HuH-7.5 (cell line): Measurements from ENCODE around the gene DDX27.
"Not testable (repeated sequence)": the region's sequence is repeated elsewhere in the genome, so short reads cannot be mapped to it uniquely, and the experiment has no call there.

Experiments used
- DNase-seq: peaks from one replicate; pipeline ENCODE4 v3.0.0; 2011; ENCODE audit warnings: low spot score

Gene DDX27

GRCh38 chr20:49203746-49204145 is 15.5 kb upstream of the DDX27 start:
- no peak for DNase-seq

- no peak for DNase-seq
Measured at GRCh38 chr20:49207076-49207475, 12.1 kb upstream of the DDX27 start.

- no peak for DNase-seq
Measured at GRCh38 chr20:49210101-49210756, 9.0 kb upstream of the DDX27 start.

DNA sequence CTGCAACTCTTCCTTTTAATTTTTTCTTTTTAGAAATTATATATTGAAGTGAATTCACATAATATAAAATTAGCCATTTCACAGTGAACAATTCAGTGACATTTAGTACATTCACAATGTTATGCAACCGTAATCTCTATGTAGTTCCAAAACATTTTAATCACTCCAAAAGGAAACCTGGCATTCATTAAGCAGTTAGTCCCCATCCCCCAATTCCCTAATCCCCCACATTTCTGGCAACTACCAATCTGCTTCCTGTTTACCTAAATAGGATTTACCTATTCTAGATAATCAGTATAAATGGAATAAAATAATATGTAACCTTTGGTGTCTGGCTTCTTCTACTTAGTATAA is 8.5 kb upstream of the DDX27 start:
- DNase-seq, result no peak

DNA sequence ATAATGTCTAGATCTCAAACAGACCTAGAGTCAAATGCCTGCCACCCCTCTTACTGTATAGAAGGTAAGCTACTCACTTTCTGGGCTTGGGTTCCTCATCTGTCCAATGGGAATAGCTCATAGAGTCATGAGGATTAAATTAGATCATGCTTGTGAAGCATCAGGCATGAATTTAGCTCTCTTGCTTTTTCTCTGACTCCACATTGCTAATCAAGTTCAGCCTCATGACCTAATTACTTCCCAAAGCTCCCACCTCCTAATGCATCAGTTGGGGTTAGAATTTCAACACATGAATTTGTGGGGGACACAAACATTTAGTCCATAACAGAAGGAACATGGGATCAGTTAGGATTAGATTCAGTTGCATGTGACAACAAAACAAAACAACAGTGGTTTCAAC is 4.6 kb upstream of the DDX27 start:
- DNase-seq, result no peak

GRCh38 chr20:49215232-49215631 is 4.0 kb upstream of the DDX27 start:
- DNase-seq, result no peak

- peak; percentile 68 for DNase-seq
Measured at GRCh38 chr20:49216991-49217578, 2.1 kb upstream of the DDX27 start.

GRCh38 chr20:49218739-49219090 is 501 bp upstream of the DDX27 start:
- DNase-seq, result not testable (repeated sequence)

DNA sequence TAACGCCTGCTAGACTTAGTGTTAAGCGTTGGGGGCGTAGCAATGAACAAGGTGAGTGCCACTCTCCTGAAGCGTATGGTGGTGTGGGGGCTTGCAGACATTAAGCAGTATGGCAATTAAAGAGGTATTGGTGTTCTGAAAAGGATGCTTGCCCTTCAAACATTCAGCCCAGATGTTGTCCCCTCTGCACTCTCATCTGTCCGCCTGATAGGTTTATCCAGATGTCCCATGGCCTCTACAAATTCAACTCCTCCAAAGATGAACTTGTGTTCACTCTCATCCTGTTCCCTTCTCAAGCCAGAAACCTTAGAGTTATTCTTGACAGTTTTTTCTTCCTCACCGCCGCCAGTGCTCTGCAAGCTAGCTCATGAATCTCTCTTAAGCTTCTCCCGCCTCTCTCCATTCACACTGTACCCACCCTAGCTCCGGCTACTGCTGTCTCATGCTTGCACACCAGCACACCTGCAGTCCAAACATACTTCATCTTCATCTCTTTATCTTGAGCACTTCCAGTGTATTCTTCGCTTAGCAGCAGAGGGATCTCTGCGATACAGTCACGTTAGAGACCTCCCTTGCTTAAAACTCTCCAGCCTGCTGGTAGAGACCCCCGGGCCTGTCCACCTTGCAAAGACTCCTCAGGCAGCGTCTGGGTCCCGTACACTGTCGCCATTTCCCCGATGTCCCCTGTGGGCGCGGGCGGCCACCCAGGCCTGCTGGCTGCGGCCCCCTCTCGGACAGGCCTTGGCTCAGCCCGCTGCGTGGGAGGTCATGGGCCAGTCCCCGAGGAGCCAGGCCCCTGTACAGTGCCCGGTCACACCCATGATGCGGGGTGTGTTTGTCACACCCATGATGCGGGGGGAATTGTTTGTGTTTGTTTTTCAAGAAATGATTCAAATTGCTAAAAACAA is 962 bp downstream of the DDX27 start:
- DNase-seq, result no peak

DNA sequence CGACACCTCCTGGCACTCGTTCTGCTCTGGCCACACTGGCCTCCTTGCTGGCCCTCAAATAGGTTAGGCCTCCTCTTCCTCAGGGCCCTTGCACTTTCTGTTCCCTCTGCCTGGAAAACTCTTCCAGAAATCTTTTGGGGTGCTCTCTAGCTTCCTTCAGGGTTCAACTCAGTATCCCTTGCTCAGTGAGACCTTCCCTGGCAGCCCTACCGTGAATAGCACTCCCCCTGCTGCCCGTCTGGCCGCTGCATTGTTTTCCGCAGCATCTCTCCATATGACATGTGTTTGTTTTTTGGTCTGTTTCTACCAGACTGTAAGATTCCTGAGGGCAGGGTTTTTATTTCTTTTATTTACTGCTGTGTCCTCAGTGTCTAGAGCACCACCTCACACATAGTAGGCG is 6.7 kb downstream of the DDX27 start:
- DNase-seq, result no peak

GRCh38 chr20:49228676-49229075 is 9.5 kb downstream of the DDX27 start:
- DNase-seq, result no peak

DNA sequence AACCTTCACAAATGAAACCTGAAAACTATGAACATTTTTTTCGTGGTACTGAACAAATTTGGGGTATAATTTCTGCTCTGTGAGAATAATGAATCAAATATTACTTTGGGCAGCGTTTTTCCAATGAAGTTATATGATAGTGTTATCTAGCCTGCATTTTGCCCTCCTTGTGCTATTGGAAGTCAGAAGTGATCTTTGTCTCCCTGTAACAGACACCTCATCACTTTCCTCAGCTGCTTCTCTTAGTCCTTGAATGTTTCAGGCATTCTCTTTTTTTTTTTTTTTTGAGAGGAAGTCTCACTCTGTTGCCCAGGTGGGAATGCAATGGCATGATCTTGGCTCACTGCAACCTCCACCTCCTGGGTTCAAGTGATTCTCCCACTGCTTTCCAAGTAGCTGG is 10.2 kb downstream of the DDX27 start:
- DNase-seq, result no peak

- DNase-seq, result no peak
Measured at GRCh38 chr20:49230021-49230420, 10.8 kb downstream of the DDX27 start.

- no peak for DNase-seq
Measured at GRCh38 chr20:49230561-49231133, 11.4 kb downstream of the DDX27 start.

DNA sequence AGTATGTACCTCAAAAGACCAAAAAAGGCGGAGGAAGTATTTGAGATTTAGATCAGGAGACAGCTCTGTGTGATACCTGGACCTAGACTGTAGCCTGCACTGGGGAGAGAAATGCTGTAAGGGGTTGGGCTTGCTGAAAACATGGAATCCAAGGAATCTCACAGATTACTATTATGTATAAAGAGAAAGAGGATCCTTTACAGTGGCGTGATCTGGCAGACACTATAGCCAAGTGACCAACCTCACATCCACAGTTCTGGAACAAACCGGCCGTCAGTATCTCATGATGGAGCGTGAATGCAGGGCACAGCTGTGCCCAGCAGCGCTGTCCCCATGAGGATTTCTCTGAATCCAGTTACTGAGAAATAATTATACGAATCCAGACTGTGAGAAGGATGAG is 12.3 kb downstream of the DDX27 start:
- DNase-seq, result no peak

GRCh38 chr20:49233226-49233625 is 14.0 kb downstream of the DDX27 start:
- DNase-seq, result no peak

DNA sequence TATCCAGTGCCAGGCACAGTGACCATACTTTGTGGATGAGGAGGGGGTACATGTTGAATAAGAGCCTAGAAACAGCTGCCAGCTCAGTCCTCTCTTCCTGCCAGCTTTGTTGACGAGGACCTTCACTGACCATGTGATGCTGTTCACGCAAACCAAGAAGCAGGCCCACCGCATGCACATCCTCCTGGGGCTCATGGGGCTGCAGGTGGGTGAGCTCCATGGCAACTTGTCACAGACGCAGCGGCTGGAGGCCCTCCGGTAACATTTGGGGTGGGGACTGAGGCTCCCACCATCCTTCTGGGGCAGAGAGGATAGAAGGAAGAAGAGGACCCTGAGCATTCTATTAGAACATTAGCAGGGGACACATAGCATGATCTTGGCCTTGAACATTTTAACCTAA is 15.6 kb downstream of the DDX27 start:
- DNase-seq, result no peak

DNA sequence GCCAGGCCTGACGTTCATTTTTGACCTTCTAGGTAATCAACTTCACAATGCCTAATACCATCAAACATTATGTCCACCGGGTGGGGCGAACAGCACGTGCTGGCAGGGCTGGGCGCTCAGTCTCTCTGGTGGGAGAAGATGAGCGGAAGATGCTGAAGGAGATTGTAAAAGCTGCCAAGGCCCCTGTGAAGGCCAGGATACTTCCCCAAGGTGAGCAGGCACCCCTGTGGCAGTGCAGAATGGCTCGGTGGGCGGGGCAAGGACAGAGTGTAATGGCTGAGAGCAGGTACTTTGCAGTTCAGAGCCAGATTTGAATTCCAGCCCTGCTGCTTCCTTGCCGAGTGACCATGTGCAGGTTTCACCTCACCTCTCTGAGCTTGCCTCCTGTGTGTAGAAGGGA is 17.1 kb downstream of the DDX27 start:
- DNase-seq, result no peak

DNA sequence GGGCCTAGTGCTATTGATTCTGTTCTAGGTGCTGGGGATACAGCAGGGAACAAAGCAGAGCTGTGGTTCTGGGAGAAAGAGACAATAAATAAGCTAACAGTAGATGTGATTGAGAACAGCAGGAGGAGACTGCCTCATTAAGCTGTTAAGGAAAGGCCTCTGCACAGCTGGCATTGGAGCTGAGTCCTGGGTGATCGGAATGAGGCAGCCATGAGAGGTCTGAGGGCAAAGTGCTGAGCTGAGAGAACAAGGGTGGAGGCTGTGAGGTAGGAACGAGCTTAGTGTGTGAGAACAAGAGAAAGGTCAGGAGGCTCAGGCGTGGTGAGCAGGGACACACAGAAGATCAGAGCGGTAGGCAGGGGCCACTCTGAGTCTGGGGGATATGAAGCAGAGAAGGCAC is 18.3 kb downstream of the DDX27 start:
- no peak for DNase-seq

- DNase-seq, result peak; percentile 60
Measured at GRCh38 chr20:49245921-49246740, 26.9 kb downstream of the DDX27 start.

GRCh38 chr20:49247169-49247723 is 28.0 kb downstream of the DDX27 start:
- DNase-seq, result no peak

GRCh38 chr20:49247792-49248191 is 28.6 kb downstream of the DDX27 start:
- DNase-seq, result no peak
